Glutamatergic neuron (in vitro differentiated cells): ENCODE data around the gene C2orf69. TPM values are rescaled to one million over a fixed set of nuclear protein-coding genes. Genes with fewer than 3 reads are reported as not detected.

Source experiments
- DNase-seq: peaks from one replicate; pipeline ENCODE4 v3.0.0; 2022
- H3K27ac Mint-ChIP-seq: one replicate; pipeline ENCODE4 v1.8.0; 2020; ENCODE audit warnings: mild to moderate bottlenecking, mixed read lengths, inconsistent platforms; ENCODE audit not compliant: unreplicated experiment
- H3K27me3 Mint-ChIP-seq: one replicate; pipeline ENCODE4 v1.8.0; 2020; ENCODE audit warnings: mild to moderate bottlenecking, moderate library complexity, mixed read lengths, inconsistent platforms; ENCODE audit not compliant: unreplicated experiment
- H3K36me3 Mint-ChIP-seq: one replicate; pipeline ENCODE4 v1.8.0; 2020; ENCODE audit warnings: mild to moderate bottlenecking, mixed read lengths, inconsistent platforms; ENCODE audit not compliant: unreplicated experiment
- H3K4me1 Mint-ChIP-seq: one replicate; pipeline ENCODE4 v1.8.0; 2020; ENCODE audit warnings: mild to moderate bottlenecking, low read depth, mixed read lengths, inconsistent platforms; ENCODE audit not compliant: unreplicated experiment
- H3K4me3 Mint-ChIP-seq: one replicate; pipeline ENCODE4 v1.8.0; 2020; ENCODE audit warnings: mild to moderate bottlenecking, mixed read lengths, inconsistent platforms; ENCODE audit not compliant: unreplicated experiment
- H3K9me3 Mint-ChIP-seq: one replicate; pipeline ENCODE4 v1.8.0; 2020; ENCODE audit warnings: mild to moderate bottlenecking, moderate library complexity, mixed read lengths, inconsistent platforms; ENCODE audit not compliant: unreplicated experiment
- CTCF ChIP-seq: fragments of 200-600 bp; sonication (generic); IDR thresholded peaks from one replicate; pipeline ENCODE4 v1.5.0; 2021; ENCODE audit not compliant: partially characterized antibody, unreplicated experiment
- total RNA-seq: library from RNA; stranded (reverse); fragmentation: NEBNext Ultra II Directional; extraction: Animal tissue kit (Norgen Biotek cat#: 25700); gene quantifications from one replicate; pipeline ENCODE4 v1.2.1, GENCODE V29; 2021; ENCODE audit not compliant: unreplicated experiment

C2orf69 gene
- total RNA-seq, 1 donor from 2014 or later = 27.3 TPM

GRCh38 chr2:199914372-199914958 lies 3.4 kb downstream of the C2orf69 start:
- Mint-ChIP-seq H3K36me3 (peaks cover 26% of the 10 kb centered on the region), H3K4me1 (peaks cover 13% of the 10 kb centered on the region)
- TF ChIP-seq CTCF = no peak

GRCh38 chr2:199916980-199917379 lies 5.9 kb downstream of the C2orf69 start:
- DNase-seq = no peak
- Mint-ChIP-seq H3K4me3 (no peak overlapping the region), H3K36me3 (peaks cover 26% of the 10 kb centered on the region), H3K27me3 (no peaks in the 10 kb centered on the region), H3K4me1 (peaks cover 10% of the 10 kb centered on the region), H3K27ac (no peak overlapping the region), H3K9me3 (peaks cover 4% of the 10 kb centered on the region)
- TF ChIP-seq CTCF = no peak

More at GRCh38 chr2:199914372-199914958, 3.4 kb downstream of the C2orf69 start:
- no peak overlapping the region for H3K27ac Mint-ChIP-seq
- peaks cover 10% of the 10 kb centered on the region for H3K9me3 Mint-ChIP-seq
- no peak for DNase-seq
- peak overlapping the region; percentile 66 for H3K4me3 Mint-ChIP-seq
- peaks cover 3% of the 10 kb centered on the region for H3K27me3 Mint-ChIP-seq

- peaks cover 3% of the 10 kb centered on the region for H3K9me3 Mint-ChIP-seq
- TF ChIP-seq CTCF = no peak
- peaks cover 5% of the 10 kb centered on the region for H3K36me3 Mint-ChIP-seq
- H3K4me3 Mint-ChIP-seq = peak overlapping the region; percentile 47
- no peak for DNase-seq
- peak overlapping the region; percentile 40 for H3K27ac Mint-ChIP-seq
- H3K27me3 Mint-ChIP-seq = no peaks in the 10 kb centered on the region
- peaks cover 7% of the 10 kb centered on the region for H3K4me1 Mint-ChIP-seq
Measured at GRCh38 chr2:199922856-199923255, 11.8 kb downstream of the C2orf69 start.

GRCh38 chr2:199923924-199924323 lies 12.8 kb downstream of the C2orf69 start:
- no peaks in the 10 kb centered on the region for H3K36me3 Mint-ChIP-seq
- H3K4me3 Mint-ChIP-seq = no peak overlapping the region
- no peaks in the 10 kb centered on the region for H3K27me3 Mint-ChIP-seq
- H3K27ac Mint-ChIP-seq = no peak overlapping the region
- peaks cover 7% of the 10 kb centered on the region for H3K4me1 Mint-ChIP-seq
- H3K9me3 Mint-ChIP-seq = no peaks in the 10 kb centered on the region
- no peak for TF ChIP-seq CTCF
- no peak for DNase-seq

- Mint-ChIP-seq H3K27me3 (no peaks in the 10 kb centered on the region), H3K4me1 (peaks cover 7% of the 10 kb centered on the region), H3K27ac (no peak overlapping the region), H3K9me3 (peaks cover 2% of the 10 kb centered on the region), H3K36me3 (no peaks in the 10 kb centered on the region), H3K4me3 (no peak overlapping the region)
- DNase-seq = no peak
- no peak for TF ChIP-seq CTCF
Measured at GRCh38 chr2:199926806-199927205, 15.7 kb downstream of the C2orf69 start.
